ENCODE data around the gene KREMEN1. TPM values are rescaled to one million over a fixed set of nuclear protein-coding genes. Genes with fewer than 3 reads are reported as not detected.

Gene KREMEN1
- total RNA-seq, 1 experiment from 2014 or later, result 31.9 TPM

DNA sequence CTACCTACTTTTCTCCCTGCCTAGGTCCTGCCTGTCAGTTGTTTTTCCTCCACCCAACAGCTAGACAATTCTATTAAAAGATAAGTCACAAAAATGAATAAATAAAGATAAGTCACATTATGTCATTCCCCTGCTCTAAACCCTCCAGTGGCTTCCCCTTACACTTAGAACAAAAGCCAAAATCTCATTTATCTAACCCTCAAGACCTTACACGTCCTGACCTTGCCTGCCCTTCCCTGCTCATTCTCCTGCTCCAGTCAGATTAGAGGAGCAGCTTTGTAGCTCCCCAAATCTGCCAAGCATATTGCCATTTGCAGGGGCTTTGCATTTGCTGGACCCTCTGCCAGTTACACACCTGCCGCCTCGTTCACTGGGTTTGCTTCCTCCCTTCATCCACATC, 16.7 kb downstream of the KREMEN1 start:
- Histone ChIP-seq H3K4me1 (ENCODE audit: control insufficient read depth in 1 of 2, insufficient read depth in 2 of 2, low read length in 2 of 2) (no peaks in the 10 kb centered on the region), H3K27me3 (ENCODE audit: insufficient read depth, low read length) (no peaks in the 10 kb centered on the region), H2AFZ (ENCODE audit: low read depth, low read length, poor library complexity, severe bottlenecking) (no peak overlapping the region), H3K9me2 (ENCODE audit: insufficient read depth) (no peaks in the 10 kb centered on the region), H3K79me2 (ENCODE audit: insufficient read depth, low read length) (no peaks in the 10 kb centered on the region), H3K4me3 (replicated peaks in 1 of 2; ENCODE audit: low read depth in 1 of 2, low read length in 2 of 2) (no peak overlapping the region), H4K20me1 (ENCODE audit: insufficient read depth) (no peaks in the 10 kb centered on the region), H3K36me3 (ENCODE audit: control insufficient read depth in 1 of 2, insufficient read depth in 2 of 2, low read length in 2 of 2) (no peaks in the 10 kb centered on the region), H3K27ac (ENCODE audit: low read depth, low read length) (no peak overlapping the region), H3K9ac (ENCODE audit: low read length) (no peak overlapping the region), H3K9me3 (ENCODE audit: control insufficient read depth in 1 of 2, insufficient read depth in 1 of 2, low read depth in 1 of 2, low read length in 2 of 2) (no peaks in the 10 kb centered on the region), H3K4me2 (ENCODE audit: low read length) (no peak overlapping the region)
- BruUV-seq (replicated peaks), result no TSS peak
- ChIA-PET CTCF (no interaction called here), POLR2A (no interaction called here), RAD21 (ENCODE audit: low non-redundant PET in 1 of 2, low total read pairs in 2 of 2, uncharacterized antibody in 2 of 2, unreplicated experiment in 2 of 2) (no interaction called here)
- ATAC-seq (no peak), DNase-seq (ENCODE audit: low read depth, low spot score) (no peak)
- TF ChIP-seq EGR1 (IDR thresholded peaks at IDR 0.05; ENCODE audit: low read depth), result no peak
- intact Hi-C loops (cut with micrococcal nuclease), result no loop called here

- no peak overlapping the region for H3K4me2 ChIP-seq (ENCODE audit: low read length)
- no peak overlapping the region for H2AFZ ChIP-seq (ENCODE audit: low read depth, low read length, poor library complexity, severe bottlenecking)
- no peaks in the 10 kb centered on the region for H3K9me2 ChIP-seq (ENCODE audit: insufficient read depth)
- TF ChIP-seq SP1 (IDR thresholded peaks at IDR 0.05; ENCODE audit: low read depth), result no peak
- TF ChIP-seq POLR2A (IDR thresholded peaks at IDR 0.05; ENCODE audit: borderline replicate concordance, extremely low read depth, insufficient read depth, insufficient read length), result no peak
- no peak for TF ChIP-seq ELF1 (IDR thresholded peaks at IDR 0.05; ENCODE audit: borderline replicate concordance, low read depth)
- TF ChIP-seq EZH2phosphoT487 (IDR thresholded peaks at IDR 0.05; ENCODE audit: borderline replicate concordance), result no peak
- TF ChIP-seq POLR2AphosphoS5 (IDR thresholded peaks at IDR 0.05; ENCODE audit: low read depth, low read length), result no peak
- TF ChIP-seq ZFX (IDR thresholded peaks at IDR 0.05), result no peak
- no peak for TF ChIP-seq REST (IDR thresholded peaks at IDR 0.05; ENCODE audit: low read depth)
- TF ChIP-seq CTCF (IDR thresholded peaks at IDR 0.05 in 2 of 3, conservative IDR thresholded peaks at IDR 0.05 in 1 of 3; ENCODE audit: borderline replicate concordance in 1 of 3, insufficient read depth in 1 of 3, low read depth in 2 of 3, low read length in 2 of 3), result no peak
- no peak for TF ChIP-seq ZNF274 (IDR thresholded peaks at IDR 0.05; ENCODE audit: low read depth, low read length)
- no peak for TF ChIP-seq TCF7L2 (IDR thresholded peaks at IDR 0.05; ENCODE audit: borderline replicate concordance, extremely low read depth, insufficient read depth, insufficient read length)
- no peak for TF ChIP-seq CBX3 (IDR thresholded peaks at IDR 0.05; ENCODE audit: low read depth)
- TF ChIP-seq EGR1 (IDR thresholded peaks at IDR 0.05; ENCODE audit: low read depth), result no peak
- H3K79me2 ChIP-seq (ENCODE audit: insufficient read depth, low read length), result no peaks in the 10 kb centered on the region
- no peak overlapping the region for H3K27ac ChIP-seq (ENCODE audit: low read depth, low read length)
- no peaks in the 10 kb centered on the region for H3K4me1 ChIP-seq (ENCODE audit: control insufficient read depth in 1 of 2, insufficient read depth in 2 of 2, low read length in 2 of 2)
- ChIA-PET POLR2A (no interaction called here), RAD21 (ENCODE audit: low non-redundant PET in 1 of 2, low total read pairs in 2 of 2, uncharacterized antibody in 2 of 2, unreplicated experiment in 2 of 2) (no interaction called here), CTCF (no interaction called here)
- DNase-seq (ENCODE audit: low read depth, low spot score), result no peak
- intact Hi-C loops (cut with micrococcal nuclease), result no loop called here
- no TSS peak for BruUV-seq (replicated peaks)
- ATAC-seq, result no peak
- H3K4me3 ChIP-seq (replicated peaks in 1 of 2; ENCODE audit: low read depth in 1 of 2, low read length in 2 of 2), result no peak overlapping the region
- no peaks in the 10 kb centered on the region for H3K9me3 ChIP-seq (ENCODE audit: control insufficient read depth in 1 of 2, insufficient read depth in 1 of 2, low read depth in 1 of 2, low read length in 2 of 2)
- no peaks in the 10 kb centered on the region for H4K20me1 ChIP-seq (ENCODE audit: insufficient read depth)
- no peaks in the 10 kb centered on the region for H3K27me3 ChIP-seq (ENCODE audit: insufficient read depth, low read length)
- no peak overlapping the region for H3K9ac ChIP-seq (ENCODE audit: low read length)
- H3K36me3 ChIP-seq (ENCODE audit: control insufficient read depth in 1 of 2, insufficient read depth in 2 of 2, low read length in 2 of 2), result no peaks in the 10 kb centered on the region
Measured at GRCh38 chr22:29090039-29090438, 17.2 kb downstream of the KREMEN1 start.
